ENCODE results near the gene TNNC1. TPM values are rescaled to one million over a fixed set of nuclear protein-coding genes. Genes with fewer than 3 reads are reported as not detected.

Gene TNNC1
- total and polyA plus RNA-seq, 2 of the 13 experiments (the other 11 are each of a cell fraction or from before 2014, with no cell fraction given): 11.8 to 36.4 TPM

DNA sequence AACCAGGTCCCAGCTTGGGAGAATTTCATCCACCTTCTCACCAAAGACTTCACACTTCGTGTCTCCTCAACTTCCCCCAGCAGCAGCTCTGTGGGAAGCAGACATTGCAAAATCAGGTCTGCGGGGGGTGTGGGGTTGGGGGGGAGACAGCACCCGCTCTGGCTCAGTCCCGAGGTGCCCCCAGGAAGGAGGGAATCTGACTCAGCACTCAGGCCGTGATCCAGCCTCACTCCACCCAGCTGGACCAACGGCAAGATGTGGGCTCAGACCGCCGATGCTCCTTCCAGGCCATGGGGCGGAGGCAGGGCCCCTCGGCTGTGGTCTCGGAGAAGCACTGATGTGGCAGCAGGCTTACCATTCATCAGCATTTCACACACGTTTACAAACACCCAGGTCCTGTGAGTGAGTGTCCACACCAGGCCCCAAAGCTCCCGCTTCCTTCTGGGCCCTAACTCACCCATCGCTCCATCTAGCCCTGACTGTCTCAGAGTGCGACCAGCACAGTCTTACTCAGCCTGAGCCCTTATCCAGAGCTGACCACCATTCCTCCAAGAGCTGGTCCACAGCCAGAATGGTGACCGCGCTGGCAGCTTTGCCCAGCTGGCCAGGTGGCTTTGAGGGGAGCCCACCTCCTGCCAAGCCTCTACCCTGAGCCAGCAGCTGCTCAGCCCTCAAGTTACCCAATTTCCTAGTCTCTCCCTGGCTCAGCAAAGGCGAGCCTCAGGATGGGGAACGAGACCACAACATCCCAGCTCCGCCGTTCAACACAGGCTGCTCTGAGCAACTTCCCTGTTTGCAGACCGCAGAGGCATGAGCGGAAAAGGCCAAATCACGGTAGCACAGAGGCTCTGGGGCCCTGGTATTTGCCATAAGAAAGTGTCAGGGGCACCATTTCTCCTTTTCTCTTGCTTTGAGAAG, 44.6 kb upstream of the TNNC1 start:
- POLR2A ChIA-PET: interaction anchor here (1.2 kb wide), 1 partner anchor 9 kb away, joined by 3 read pairs; no protein-coding TSS in a partner anchor

More for the DNA sequence above, 44.6 kb upstream of the TNNC1 start:
- ATAC-seq (no peak), DNase-seq (ENCODE audit: low spot score) (no peak), FAIRE-seq (no peak)
- 48% methylated on average over 9 of the region's 24 CpGs for WGBS (ENCODE audit: low lambda C conversion rate)
- no peak overlapping the region for H3K4me3 ChIP-seq (replicated peaks in 1 of 3; ENCODE audit: insufficient read depth in 1 of 3, low read depth in 2 of 3, low read length in 3 of 3)
- peaks cover 11 to 50% of the 10 kb centered on the region in 2 experiments; a peak in 4 of 5 replicates for H3K27me3 ChIP-seq (ENCODE audit: control insufficient read depth in 1 of 2, insufficient read depth in 2 of 2, low read length in 2 of 2)
- TF ChIP-seq PRPF4 (IDR thresholded peaks at IDR 0.05; ENCODE audit: low read depth, low read length, poor library complexity, severe bottlenecking) (no peak), ZNF382 (CRISPR knock-in tag; IDR thresholded peaks at IDR 0.05; ENCODE audit: borderline replicate concordance) (no peak), ZBTB38 (CRISPR knock-in tag; IDR thresholded peaks at IDR 0.05) (no peak), ZNF432 (CRISPR knock-in tag; IDR thresholded peaks at IDR 0.05; ENCODE audit: borderline replicate concordance) (no peak), ZNF776 (CRISPR knock-in tag; IDR thresholded peaks at IDR 0.05) (no peak), ZNF550 (CRISPR knock-in tag; IDR thresholded peaks at IDR 0.05; ENCODE audit: borderline replicate concordance) (no peak), NR2C2 (CRISPR knock-in tag; IDR thresholded peaks at IDR 0.05; ENCODE audit: borderline replicate concordance) (no peak)
- TF ChIP-seq, protein P1, sequence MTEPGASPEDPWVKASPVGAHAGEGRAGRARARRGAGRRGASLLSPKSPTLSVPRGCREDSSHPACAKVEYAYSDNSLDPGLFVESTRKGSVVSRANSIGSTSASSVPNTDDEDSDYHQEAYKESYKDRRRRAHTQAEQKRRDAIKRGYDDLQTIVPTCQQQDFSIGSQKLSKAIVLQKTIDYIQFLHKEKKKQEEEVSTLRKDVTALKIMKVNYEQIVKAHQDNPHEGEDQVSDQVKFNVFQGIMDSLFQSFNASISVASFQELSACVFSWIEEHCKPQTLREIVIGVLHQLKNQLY (CRISPR knock-in tag; IDR thresholded peaks at IDR 0.05): no peak
- BruUV-seq (replicated peaks): no TSS peak
- H4K20me1 ChIP-seq (ENCODE audit: insufficient read depth, low read length): no peaks in the 10 kb centered on the region
- H3K9me3 ChIP-seq (ENCODE audit: low read length): no peaks in the 10 kb centered on the region
- no peak overlapping the region for H3K27ac ChIP-seq (ENCODE audit: extremely low read length, insufficient read depth, low read length)
- H3K9ac ChIP-seq (ENCODE audit: insufficient read depth, low read depth, low read length): no peak overlapping the region
- H3K4me2 ChIP-seq (ENCODE audit: low read depth, low read length): no peak overlapping the region
- no peaks in the 10 kb centered on the region for H3K79me2 ChIP-seq (ENCODE audit: insufficient read depth, low read length)
- in situ Hi-C loops (cut with HindIII; ENCODE audit: extremely low pct_ligation_motif_present, low pct_unique_long_range_greater_than_20kb): no loop called here
- H3K4me1 ChIP-seq (ENCODE audit: insufficient read depth, low read length): peaks cover 23% of the 10 kb centered on the region
- no peak overlapping the region for H2AFZ ChIP-seq (ENCODE audit: low read length)
- CTCF ChIA-PET (ENCODE audit: low intra/inter-chr PET ratio, low total read pairs): no interaction called here
- H3K36me3 ChIP-seq (replicated peaks in 1 of 2; ENCODE audit: control insufficient read depth in 1 of 2, insufficient read depth in 2 of 2, low read length in 2 of 2): no peaks in the 10 kb centered on the region
- intact Hi-C loops (cut with micrococcal nuclease; ENCODE audit: unreplicated experiment): no loop called here

All from HepG2 (cell line).